Ectodermal cell (in vitro differentiated cells): ENCODE results near the gene COQ8B.

Experiments
- H3K27ac ChIP-seq: 2 replicates; pipeline ENCODE4 v1.7.0; 2013; ENCODE audit warnings: mild to moderate bottlenecking, low read depth, low read length; ENCODE audit not compliant: insufficient read depth, poor library complexity, severe bottlenecking
- H3K27me3 ChIP-seq: 2 replicates; pipeline ENCODE4 v1.7.0; 2013; ENCODE audit warnings: mild to moderate bottlenecking, low read length; ENCODE audit not compliant: insufficient read depth, control insufficient read depth, poor library complexity, severe bottlenecking
- H3K36me3 ChIP-seq: one replicate; pipeline ENCODE4 v1.7.0; 2013; ENCODE audit warnings: low read length; ENCODE audit not compliant: control insufficient read depth, insufficient read depth
- H3K4me1 ChIP-seq: one replicate; pipeline ENCODE4 v1.7.0; 2013; ENCODE audit warnings: low read length; ENCODE audit not compliant: control insufficient read depth, insufficient read depth
- H3K4me3 ChIP-seq: 2 replicates; pipeline ENCODE4 v1.7.0; 2013; ENCODE audit warnings: low read depth, low read length, control low read depth; ENCODE audit not compliant: insufficient read depth
- H3K9me3 ChIP-seq: 2 replicates; pipeline ENCODE4 v1.7.0; 2013; ENCODE audit warnings: mild to moderate bottlenecking, low read length, moderate library complexity; ENCODE audit not compliant: control insufficient read depth
- WGBS, 2 experiments: methylation state at CpG; one replicate each; pipeline ENCODE4 v1.1.7; 2013; ENCODE audit warnings: missing lambda C conversion rate in 2 of 2; 5-methylcytosine and 5-hydroxymethylcytosine counted together

COQ8B gene

DNA sequence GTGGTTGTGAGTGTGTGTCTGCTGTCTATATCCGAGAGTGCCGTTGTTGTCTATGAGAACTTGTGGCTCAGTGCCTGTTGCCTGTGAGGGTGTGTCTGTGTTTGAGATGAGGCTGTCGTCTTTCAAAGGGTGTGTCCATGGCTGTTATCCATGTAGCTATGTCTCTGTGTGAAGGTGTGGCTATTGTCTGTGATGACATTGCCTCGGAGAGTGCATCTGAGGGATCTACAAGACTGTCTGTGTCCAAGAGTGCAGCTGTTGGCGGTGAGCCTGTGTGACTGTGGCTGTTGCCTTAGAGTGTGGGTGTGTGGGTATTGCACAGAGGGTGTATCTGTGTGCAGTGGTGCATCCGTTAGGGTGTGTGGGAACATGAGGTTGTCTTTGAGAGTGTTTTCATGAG lies 31.1 kb downstream of the COQ8B start:
- H3K27me3 ChIP-seq: no peaks in the 10 kb centered on the region
- H3K4me3 ChIP-seq: no peak overlapping the region
- WGBS, 2 experiments: 94% methylated on average over 6 of the region's 6 CpGs
- no peaks in the 10 kb centered on the region for H3K9me3 ChIP-seq
- H3K4me1 ChIP-seq: peaks cover 4% of the 10 kb centered on the region
- peaks cover 9% of the 10 kb centered on the region for H3K36me3 ChIP-seq
- no peak overlapping the region for H3K27ac ChIP-seq

DNA sequence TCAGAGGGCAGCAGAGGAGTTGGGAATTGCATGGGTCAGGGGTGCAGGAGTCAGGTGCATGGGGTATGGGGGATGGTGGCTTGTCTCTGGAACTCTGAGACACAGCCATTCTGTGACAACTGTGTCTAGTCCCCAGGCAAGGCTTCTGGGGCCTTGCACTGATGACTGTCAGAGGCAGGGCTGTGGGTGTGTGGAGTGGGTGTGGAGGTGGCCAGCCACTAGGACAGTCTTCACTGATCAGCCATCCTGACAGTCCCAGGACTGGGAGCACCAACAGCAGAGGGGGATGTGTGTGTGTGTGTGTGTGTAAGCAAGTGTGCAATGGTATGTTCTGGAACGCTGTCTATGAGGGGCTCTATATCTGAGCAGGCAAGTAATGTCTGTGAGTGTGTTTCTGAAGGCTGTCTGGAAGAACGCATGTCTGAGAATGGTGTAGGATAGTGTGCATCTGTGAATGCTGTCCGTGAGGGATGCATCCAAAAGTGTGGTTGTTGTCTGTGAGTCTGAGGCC lies 31.6 kb downstream of the COQ8B start:
- Histone ChIP-seq H3K9me3 (no peaks in the 10 kb centered on the region), H3K36me3 (peaks cover 9% of the 10 kb centered on the region), H3K27me3 (no peaks in the 10 kb centered on the region), H3K4me3 (no peak overlapping the region), H3K4me1 (peaks cover 4% of the 10 kb centered on the region), H3K27ac (no peak overlapping the region)
- 93 to 95% methylated on average over 3 of the region's 3 CpGs for WGBS, 2 experiments

DNA sequence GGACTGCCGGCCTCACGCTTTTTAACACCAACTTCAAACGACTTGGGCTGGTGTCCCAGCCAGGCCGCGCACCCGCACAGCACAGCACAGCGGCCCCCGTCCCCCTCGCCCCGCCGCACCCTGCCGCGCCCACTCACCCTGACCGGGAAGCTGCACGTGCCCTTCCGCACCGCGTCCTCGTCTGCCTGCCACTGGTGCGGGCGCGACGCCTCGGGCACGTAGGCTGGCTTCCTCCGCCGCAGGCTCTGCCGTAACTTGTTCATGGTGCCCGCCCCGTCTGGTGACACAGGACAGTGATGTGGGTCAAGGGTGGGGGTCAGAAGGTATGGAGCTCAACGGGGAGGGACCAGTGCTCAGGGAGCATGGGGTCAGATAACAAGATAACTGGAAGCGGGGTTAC lies 32.4 kb downstream of the COQ8B start:
- Histone ChIP-seq H3K27me3 (no peaks in the 10 kb centered on the region), H3K36me3 (peaks cover 9% of the 10 kb centered on the region), H3K4me1 (peaks cover 2% of the 10 kb centered on the region), H3K9me3 (no peaks in the 10 kb centered on the region), H3K4me3 (no peak overlapping the region), H3K27ac (no peak overlapping the region)
- 96% methylated on average over 32 of the region's 32 CpGs for WGBS, 2 experiments

DNA sequence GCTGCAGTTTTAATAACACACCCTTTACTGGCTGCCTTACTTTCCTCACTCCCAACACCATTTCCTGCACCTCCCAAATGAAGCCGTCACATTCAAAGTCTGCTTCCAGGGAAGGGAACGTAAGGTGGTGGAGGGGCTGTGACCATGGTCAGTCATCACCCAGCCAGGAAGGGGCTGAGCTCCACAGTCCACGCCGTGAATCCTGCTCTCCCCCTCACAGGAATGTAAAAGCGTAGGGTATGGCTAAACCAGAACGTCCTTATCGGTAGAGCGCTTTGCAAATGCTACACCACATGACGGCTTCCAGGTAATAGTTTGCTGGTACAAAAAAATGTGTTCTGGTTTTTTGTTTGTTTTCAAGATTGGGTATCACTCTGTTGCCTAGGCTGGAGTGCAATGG lies 33.2 kb downstream of the COQ8B start:
- Histone ChIP-seq H3K4me3 (no peak overlapping the region), H3K9me3 (no peaks in the 10 kb centered on the region), H3K27me3 (no peaks in the 10 kb centered on the region), H3K27ac (no peak overlapping the region), H3K4me1 (no peaks in the 10 kb centered on the region), H3K36me3 (peaks cover 9% of the 10 kb centered on the region)
- WGBS, 2 experiments: 97% methylated on average over 9 of the region's 9 CpGs

DNA sequence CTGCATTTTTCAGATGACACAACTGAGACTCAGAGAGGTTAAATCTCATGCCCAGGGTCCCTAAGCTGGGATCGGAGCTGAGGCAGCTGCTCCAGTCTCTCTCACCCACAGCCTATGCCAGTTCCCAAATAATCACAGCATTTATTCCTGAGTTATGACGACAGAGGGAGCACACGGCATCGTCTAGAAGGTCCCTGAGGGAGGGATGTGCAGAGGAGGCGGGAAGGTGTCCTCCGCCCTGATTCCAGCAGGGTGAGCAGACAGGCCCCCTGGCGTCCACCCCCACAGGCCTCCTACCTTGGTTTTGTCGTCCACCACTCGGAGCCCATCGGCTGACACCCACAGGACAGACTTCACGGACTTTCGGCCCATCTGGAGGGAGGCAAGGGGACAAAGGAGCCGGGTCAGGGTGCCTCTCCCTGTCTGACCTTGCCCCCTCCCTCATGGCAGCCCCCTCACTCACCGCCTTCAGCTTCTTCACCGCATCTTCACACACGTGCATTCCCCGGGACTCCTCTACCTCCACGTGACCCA lies 34.2 kb downstream of the COQ8B start:
- WGBS, 2 experiments: 94% methylated on average over 18 of the region's 18 CpGs
- H3K27me3 ChIP-seq: no peaks in the 10 kb centered on the region
- H3K4me3 ChIP-seq: no peak overlapping the region

DNA sequence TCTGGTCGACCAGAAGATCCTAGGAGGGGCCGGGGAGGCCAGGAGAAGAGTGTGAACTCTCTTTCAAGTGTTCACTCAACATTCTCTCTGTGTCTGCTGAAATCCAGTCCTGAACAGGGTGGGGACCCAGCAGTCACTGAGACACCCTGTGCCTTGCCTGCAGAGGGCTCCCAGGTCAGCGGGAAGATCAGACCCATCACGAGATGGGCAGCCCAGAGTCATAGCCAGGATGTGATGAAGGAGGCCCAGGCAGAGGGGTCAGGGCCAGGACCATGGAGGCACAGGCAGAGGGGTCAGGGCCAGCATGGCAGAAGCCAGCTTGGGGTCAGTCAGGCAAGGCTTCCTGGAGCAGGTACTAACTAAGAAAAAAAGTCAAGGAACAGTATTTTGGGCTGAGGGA lies 35.6 kb downstream of the COQ8B start:
- H3K27me3 ChIP-seq: no peaks in the 10 kb centered on the region
- H3K4me3 ChIP-seq: no peak overlapping the region
- WGBS, 2 experiments: 92 to 93% methylated on average over 4 of the region's 4 CpGs
- H3K4me1 ChIP-seq: no peaks in the 10 kb centered on the region
- peaks cover 5% of the 10 kb centered on the region for H3K36me3 ChIP-seq
- H3K9me3 ChIP-seq: no peaks in the 10 kb centered on the region
- no peak overlapping the region for H3K27ac ChIP-seq

More for the DNA sequence above, 34.2 kb downstream of the COQ8B start:
- Histone ChIP-seq H3K9me3 (no peaks in the 10 kb centered on the region), H3K4me1 (no peaks in the 10 kb centered on the region), H3K36me3 (peaks cover 9% of the 10 kb centered on the region), H3K27ac (no peak overlapping the region)

DNA sequence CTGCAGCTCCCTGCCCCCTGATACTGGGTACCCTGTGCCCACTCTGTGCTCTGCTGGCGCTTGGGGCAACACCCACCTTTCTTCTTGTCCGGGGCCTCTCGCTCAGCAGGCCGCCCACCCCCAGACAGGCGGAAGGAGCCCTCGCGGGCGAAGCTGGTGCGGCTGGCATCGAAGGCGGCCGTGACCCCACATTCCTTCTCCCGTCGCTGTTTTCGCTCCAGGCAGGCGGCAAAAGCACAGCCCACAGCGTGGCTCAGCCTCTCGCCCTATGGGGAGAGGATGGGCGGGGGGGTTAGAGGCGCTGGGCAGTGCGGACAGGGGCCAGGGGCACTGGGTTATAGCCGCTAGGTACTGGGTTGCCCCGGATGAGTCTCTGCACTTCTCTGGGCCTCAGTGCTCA lies 39.5 kb downstream of the COQ8B start:
- no peak overlapping the region for H3K27ac ChIP-seq
- no peaks in the 10 kb centered on the region for H3K27me3 ChIP-seq
- no peaks in the 10 kb centered on the region for H3K9me3 ChIP-seq
- no peaks in the 10 kb centered on the region for H3K4me1 ChIP-seq
- H3K4me3 ChIP-seq: no peak overlapping the region
- peaks cover 15% of the 10 kb centered on the region for H3K36me3 ChIP-seq
- WGBS, 2 experiments: 96 to 97% methylated on average over 23 of the region's 23 CpGs

DNA sequence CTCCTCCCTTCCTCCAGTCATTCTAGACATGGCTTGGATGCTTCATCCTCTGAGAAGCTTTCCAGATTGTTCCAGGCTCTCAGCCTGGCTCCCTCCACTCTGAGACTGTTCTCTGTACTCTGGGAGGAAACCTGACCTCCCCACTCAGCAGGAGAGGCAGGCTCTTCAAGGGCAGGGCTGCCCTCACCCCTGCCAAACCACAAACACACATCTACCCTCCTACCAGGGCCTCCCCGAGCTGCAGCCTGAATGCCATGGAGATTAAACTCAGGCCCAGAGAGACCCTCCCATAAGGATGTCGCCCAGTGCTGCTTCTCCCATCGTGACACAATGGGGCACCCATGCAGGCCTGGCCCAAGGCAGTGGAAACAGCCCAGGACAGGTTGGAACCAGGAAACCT lies 42.4 kb downstream of the COQ8B start:
- WGBS, 2 experiments: 86 to 87% methylated on average over 3 of the region's 3 CpGs

DNA sequence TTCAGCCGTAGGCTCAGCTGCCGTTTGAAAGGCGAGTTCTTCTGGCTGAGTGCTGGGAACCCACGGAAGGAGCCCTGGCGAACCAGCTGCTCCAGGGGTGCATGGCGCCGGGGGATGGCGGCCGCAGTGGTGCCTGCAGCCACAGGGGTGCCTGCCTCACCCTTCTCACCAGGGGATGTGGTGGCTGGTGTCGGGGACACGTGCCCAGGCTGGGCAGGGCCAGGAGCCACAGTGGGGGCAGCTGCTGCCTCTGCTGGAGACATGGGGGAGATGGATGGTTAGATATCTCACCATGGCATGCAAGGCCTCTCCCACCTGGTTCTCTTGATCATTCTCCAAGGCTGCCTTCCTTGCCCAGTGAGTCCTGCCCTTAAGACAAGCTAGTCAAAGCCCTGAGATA lies 43.3 kb downstream of the COQ8B start:
- Histone ChIP-seq H3K36me3 (peaks cover 26% of the 10 kb centered on the region), H3K27me3 (no peaks in the 10 kb centered on the region), H3K4me1 (no peaks in the 10 kb centered on the region), H3K27ac (no peak overlapping the region), H3K9me3 (no peaks in the 10 kb centered on the region), H3K4me3 (no peak overlapping the region)
- 95 to 97% methylated on average over 11 of the region's 11 CpGs for WGBS, 2 experiments

More for the DNA sequence above, 42.4 kb downstream of the COQ8B start:
- Histone ChIP-seq H3K9me3 (no peaks in the 10 kb centered on the region), H3K36me3 (peaks cover 26% of the 10 kb centered on the region), H3K4me3 (no peak overlapping the region), H3K27me3 (no peaks in the 10 kb centered on the region), H3K4me1 (no peaks in the 10 kb centered on the region), H3K27ac (no peak overlapping the region)

DNA sequence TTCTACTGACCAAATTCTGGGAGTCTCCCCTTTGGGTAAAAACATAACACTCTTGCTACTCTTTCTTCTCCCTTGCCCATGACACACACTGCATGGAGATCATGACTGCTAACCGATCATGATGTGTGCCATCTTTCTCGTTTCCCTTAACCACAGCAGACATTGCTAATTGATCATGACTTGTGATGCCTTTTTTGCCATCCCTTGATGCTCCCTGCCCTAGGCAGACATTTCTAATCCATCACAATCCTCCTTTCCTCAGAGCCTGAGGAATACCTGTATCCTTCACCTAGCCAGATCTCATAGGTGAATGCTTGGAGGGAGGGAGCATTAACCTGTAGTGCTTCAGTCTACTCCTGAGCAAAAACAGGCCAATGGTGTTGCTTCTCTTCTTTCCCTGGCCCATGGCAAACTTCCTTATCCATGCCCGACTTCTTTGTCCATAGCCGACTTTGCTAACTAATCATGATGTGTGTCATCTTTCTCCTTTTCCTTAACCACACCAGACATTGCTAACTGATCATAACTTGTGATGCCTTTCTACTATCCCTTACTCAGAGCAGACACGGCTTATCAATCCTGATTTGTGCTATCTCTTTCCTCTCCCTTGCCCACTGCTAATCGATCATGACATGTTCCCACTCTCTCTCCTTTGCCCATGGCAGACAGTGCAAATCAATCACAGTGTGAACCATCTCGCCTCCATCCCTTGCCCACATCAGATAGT lies 44.0 kb downstream of the COQ8B start:
- 93 to 95% methylated on average over 7 of the region's 7 CpGs for WGBS, 2 experiments
- H3K9me3 ChIP-seq: no peaks in the 10 kb centered on the region
- peaks cover 26% of the 10 kb centered on the region for H3K36me3 ChIP-seq
- H3K4me1 ChIP-seq: no peaks in the 10 kb centered on the region
- no peak overlapping the region for H3K4me3 ChIP-seq
- no peak overlapping the region for H3K27ac ChIP-seq
- no peaks in the 10 kb centered on the region for H3K27me3 ChIP-seq
